SK-MEL-5 (cell line): Measurements from ENCODE around the gene IGSF9B. TPM values are rescaled to one million over a fixed set of nuclear protein-coding genes. Genes with fewer than 3 reads are reported as not detected.
A peak's percentile ranks its signal among the peaks of the same experiment; 100 is the strongest.

Experiments
- DNase-seq: peaks from one replicate; pipeline ENCODE4 v3.0.0-alpha.2; 2016; ENCODE audit warnings: low read depth, low spot score
- in situ Hi-C: cut with HindIII; loops from 2 replicates; pipeline ENCODE4 v1.10.0; 2016; ENCODE audit warnings: low sequenced_read_pairs, high pct_unique_total_duplicates, low pct_unique_long_range_greater_than_20kb
- total RNA-seq: library from RNA; depleted of rRNA; stranded (reverse); fragments of >200 nt; shearing (Covaris generic); gene quantifications from 2 replicates; pipeline ENCODE4 v1.2.3, GENCODE V29; 2014

The IGSF9B gene
- total RNA-seq, 1 experiment from 2014 or later = 0.61 TPM

GRCh38 chr11:133948711-133949110 is 8.1 kb downstream of the IGSF9B start:
- DNase-seq = no peak
- in situ Hi-C loops = no loop called here

- in situ Hi-C loops = no loop called here
- DNase-seq = peak; percentile 48
Observed at GRCh38 chr11:133947321-133947756, 9.4 kb downstream of the IGSF9B start.

GRCh38 chr11:133946541-133947318 is 10.0 kb downstream of the IGSF9B start:
- no peak for DNase-seq
- in situ Hi-C loops = no loop called here

GRCh38 chr11:133946051-133946450 is 10.7 kb downstream of the IGSF9B start:
- in situ Hi-C loops = no loop called here
- DNase-seq = no peak

GRCh38 chr11:133945087-133945974 is 11.4 kb downstream of the IGSF9B start:
- in situ Hi-C loops = no loop called here
- DNase-seq = no peak

GRCh38 chr11:133943950-133944698 is 12.6 kb downstream of the IGSF9B start:
- in situ Hi-C loops = no loop called here
- DNase-seq = no peak

GRCh38 chr11:133942577-133942976 is 14.2 kb downstream of the IGSF9B start:
- DNase-seq = no peak
- in situ Hi-C loops = no loop called here

GRCh38 chr11:133941546-133941945 is 15.2 kb downstream of the IGSF9B start:
- in situ Hi-C loops = no loop called here
- DNase-seq = no peak

GRCh38 chr11:133940034-133940433 is 16.7 kb downstream of the IGSF9B start:
- in situ Hi-C loops = no loop called here
- no peak for DNase-seq

- in situ Hi-C loops = no loop called here
- DNase-seq = no peak
Observed at GRCh38 chr11:133939558-133939957, 17.2 kb downstream of the IGSF9B start.

GRCh38 chr11:133938166-133938565 is 18.6 kb downstream of the IGSF9B start:
- DNase-seq = no peak
- in situ Hi-C loops = no loop called here

GRCh38 chr11:133937468-133937867 is 19.3 kb downstream of the IGSF9B start:
- in situ Hi-C loops = no loop called here
- no peak for DNase-seq

- DNase-seq = no peak
- in situ Hi-C loops = no loop called here
Observed at GRCh38 chr11:133937015-133937414, 19.8 kb downstream of the IGSF9B start.

- no peak for DNase-seq
- in situ Hi-C loops = no loop called here
Observed at GRCh38 chr11:133936592-133936991, 20.2 kb downstream of the IGSF9B start.

- in situ Hi-C loops = no loop called here
- no peak for DNase-seq
Observed at GRCh38 chr11:133936136-133936535, 20.6 kb downstream of the IGSF9B start.

- in situ Hi-C loops = no loop called here
Observed at GRCh38 chr11:133935551-133935910, 21.2 kb downstream of the IGSF9B start.

GRCh38 chr11:133934599-133935550 is 21.9 kb downstream of the IGSF9B start:
- in situ Hi-C loops = no loop called here
- DNase-seq = peak; percentile 86

More at GRCh38 chr11:133935551-133935910, 21.2 kb downstream of the IGSF9B start:
- DNase-seq = no peak
